Measurements from ENCODE around the gene SYNPO2L.

SYNPO2L gene

DNA sequence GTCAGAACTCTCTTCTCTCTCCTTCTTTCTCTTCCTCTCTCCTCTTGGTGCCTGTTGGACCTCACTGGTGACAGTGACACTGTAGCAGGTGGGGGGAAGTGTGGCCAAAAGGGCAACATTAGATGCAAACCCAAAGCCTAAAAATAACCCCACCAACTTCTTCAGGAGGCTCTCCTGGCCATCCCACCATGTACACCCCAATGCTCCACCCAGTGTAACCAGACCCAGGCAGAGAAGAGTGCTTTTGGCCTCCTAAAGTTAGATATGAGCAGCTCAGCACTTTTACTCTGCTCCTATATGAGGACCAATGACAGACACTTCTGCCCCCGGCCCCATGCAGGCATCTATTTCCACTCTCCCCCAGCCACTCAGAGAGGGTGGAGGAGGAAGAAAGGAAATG lies 20.0 kb downstream of the SYNPO2L start:
- ChIA-PET POLR2A (ENCODE audit: low non-redundant PET) (no interaction called here), CTCF (interaction anchor here (0.6 kb wide), 2 partner anchors 36 to 1248 kb away, joined by 3 read pairs; no protein-coding TSS in a partner anchor)
- H3K27ac ChIP-seq = no peak overlapping the region
- TF ChIP-seq, protein P1, sequence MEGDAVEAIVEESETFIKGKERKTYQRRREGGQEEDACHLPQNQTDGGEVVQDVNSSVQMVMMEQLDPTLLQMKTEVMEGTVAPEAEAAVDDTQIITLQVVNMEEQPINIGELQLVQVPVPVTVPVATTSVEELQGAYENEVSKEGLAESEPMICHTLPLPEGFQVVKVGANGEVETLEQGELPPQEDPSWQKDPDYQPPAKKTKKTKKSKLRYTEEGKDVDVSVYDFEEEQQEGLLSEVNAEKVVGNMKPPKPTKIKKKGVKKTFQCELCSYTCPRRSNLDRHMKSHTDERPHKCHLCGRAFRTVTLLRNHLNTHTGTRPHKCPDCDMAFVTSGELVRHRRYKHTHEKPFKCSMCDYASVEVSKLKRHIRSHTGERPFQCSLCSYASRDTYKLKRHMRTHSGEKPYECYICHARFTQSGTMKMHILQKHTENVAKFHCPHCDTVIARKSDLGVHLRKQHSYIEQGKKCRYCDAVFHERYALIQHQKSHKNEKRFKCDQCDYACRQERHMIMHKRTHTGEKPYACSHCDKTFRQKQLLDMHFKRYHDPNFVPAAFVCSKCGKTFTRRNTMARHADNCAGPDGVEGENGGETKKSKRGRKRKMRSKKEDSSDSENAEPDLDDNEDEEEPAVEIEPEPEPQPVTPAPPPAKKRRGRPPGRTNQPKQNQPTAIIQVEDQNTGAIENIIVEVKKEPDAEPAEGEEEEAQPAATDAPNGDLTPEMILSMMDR (conservative IDR thresholded peaks at IDR 0.05; ENCODE audit: low read depth) = no peak
- no peak for DNase-seq (ENCODE audit: low spot score)

DNA sequence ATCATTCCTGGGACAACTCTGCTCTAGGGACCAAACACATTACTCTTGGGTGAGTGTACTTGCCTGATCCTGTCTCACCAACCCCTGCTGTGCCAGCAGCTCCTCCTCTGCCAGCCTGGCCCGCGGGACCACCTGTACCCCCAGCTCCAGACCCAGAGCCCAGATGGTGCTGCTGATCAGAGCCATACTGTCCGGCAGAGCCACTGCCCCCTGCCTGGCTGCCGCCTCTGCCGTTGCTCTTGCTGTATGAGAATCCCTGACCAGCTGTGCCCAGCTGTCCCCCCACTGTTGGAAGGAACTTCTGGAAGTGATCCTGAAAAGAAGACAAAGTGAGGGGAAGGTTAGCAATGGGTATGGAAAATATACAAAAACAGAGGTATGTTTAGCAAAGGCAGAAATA lies 21.4 kb downstream of the SYNPO2L start:
- no peak for DNase-seq (ENCODE audit: low spot score)
- ChIA-PET POLR2A (ENCODE audit: low non-redundant PET) (no interaction called here), CTCF (interaction anchor here (0.9 kb wide), 1 partner anchor 9 kb away, joined by 5 read pairs; no protein-coding TSS in a partner anchor)
- TF ChIP-seq, protein P1 (conservative IDR thresholded peaks at IDR 0.05; ENCODE audit: low read depth) = no peak
- H3K27ac ChIP-seq = no peak overlapping the region

DNA sequence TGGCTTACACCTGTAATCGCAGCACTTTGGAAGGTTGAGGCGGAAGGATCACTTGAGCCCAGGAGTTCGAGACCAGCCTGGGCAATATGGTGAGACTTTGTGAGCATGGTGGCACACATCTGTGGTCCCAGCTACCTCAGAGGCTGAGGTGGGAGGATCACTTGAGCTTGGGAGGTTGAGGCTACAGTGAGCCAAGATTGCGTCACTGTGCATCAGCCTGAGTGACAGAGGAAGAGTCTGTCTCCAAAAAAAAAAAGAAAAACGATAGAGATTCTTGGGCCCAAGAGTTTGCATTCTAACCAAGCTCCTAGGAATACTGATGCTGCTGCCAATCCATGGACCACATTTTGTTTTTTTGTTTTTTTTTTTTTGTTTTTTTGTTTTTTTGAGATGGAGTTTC lies 26.7 kb downstream of the SYNPO2L start:
- ChIA-PET POLR2A (ENCODE audit: low non-redundant PET) (interaction anchor here (0.6 kb wide), 2 partner anchors 27 to 197 kb away, joined by 3 read pairs; no protein-coding TSS in a partner anchor), CTCF (interaction anchor here (0.6 kb wide), 1 partner anchor 206 kb away, joined by 5 read pairs; no protein-coding TSS in a partner anchor)
- DNase-seq (ENCODE audit: low spot score) = no peak
- TF ChIP-seq, protein P1 (conservative IDR thresholded peaks at IDR 0.05; ENCODE audit: low read depth) = no peak
- no peak overlapping the region for H3K27ac ChIP-seq

DNA sequence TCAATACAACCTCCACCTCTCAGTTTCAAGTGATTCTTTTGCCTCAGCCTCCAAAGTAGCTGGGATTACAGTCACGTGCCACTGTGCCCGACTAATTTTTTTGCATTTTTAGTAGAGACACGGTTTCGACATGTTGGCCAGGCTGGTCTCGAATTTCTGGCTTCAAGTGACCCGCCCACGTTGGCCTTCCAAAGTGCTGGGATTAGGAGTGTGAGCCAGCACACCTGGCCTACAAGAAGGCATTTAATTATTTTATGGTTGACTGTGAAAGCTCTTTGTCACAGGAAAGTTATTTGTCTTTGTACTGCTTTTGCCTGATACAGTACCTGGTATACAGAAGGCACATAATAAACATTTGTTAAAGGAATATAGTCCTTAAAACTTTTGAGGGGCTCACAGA lies 27.4 kb downstream of the SYNPO2L start:
- TF ChIP-seq, protein P1 (conservative IDR thresholded peaks at IDR 0.05; ENCODE audit: low read depth) = no peak
- DNase-seq (ENCODE audit: low spot score) = no peak
- 0 out of 2 replicates have a peak overlapping the region, but pooled peaks have one; percentile 37 for H3K27ac ChIP-seq
- ChIA-PET CTCF (no interaction called here), POLR2A (ENCODE audit: low non-redundant PET) (interaction anchor here (0.6 kb wide), 1 partner anchor 242 kb away, joined by 4 read pairs; no protein-coding TSS in a partner anchor)

- H3K27ac ChIP-seq = no peak overlapping the region
- POLR2A ChIA-PET (ENCODE audit: low non-redundant PET) = interaction anchor here (0.6 kb wide), 1 partner anchor 23 kb away, joined by 3 read pairs; no protein-coding TSS in a partner anchor
- CTCF ChIA-PET = interaction anchor here (0.6 kb wide), 1 partner anchor 97 kb away, joined by 3 read pairs; no protein-coding TSS in a partner anchor
- TF ChIP-seq, protein P1 (conservative IDR thresholded peaks at IDR 0.05; ENCODE audit: low read depth) = no peak
- no peak for DNase-seq (ENCODE audit: low spot score)
Measured at GRCh38 chr10:73627300-73627699, 28.5 kb downstream of the SYNPO2L start.

- H3K27ac ChIP-seq = peak overlapping the region; percentile 80
- peak; percentile 98 for DNase-seq (ENCODE audit: low spot score)
- CTCF ChIA-PET = no interaction called here
- POLR2A ChIA-PET (ENCODE audit: low non-redundant PET) = interaction anchor here (0.5 kb wide), 1 partner anchor 26 kb away, joined by 7 read pairs; no protein-coding TSS in a partner anchor
- TF ChIP-seq, protein P1 (conservative IDR thresholded peaks at IDR 0.05; ENCODE audit: low read depth) = no peak
Measured at GRCh38 chr10:73625884-73626752, 29.7 kb downstream of the SYNPO2L start.

Data from RWPE1 (cell line).